HG02623 (cell line): Measurements from ENCODE around the gene ALPK3.

Experiments
- ATAC-seq: cut with Tn5 transposase; IDR thresholded peaks from one replicate; pipeline ENCODE4 v1.9.1; 2021; ENCODE audit warnings: moderate library complexity; ENCODE audit not compliant: unreplicated experiment

ALPK3 gene

GRCh38 chr15:84915606-84915958, 98.4 kb downstream of the ALPK3 start:
- no peak for ATAC-seq

GRCh38 chr15:84917452-84917851, 100.3 kb downstream of the ALPK3 start:
- no peak for ATAC-seq

GRCh38 chr15:84919106-84919667, 102.0 kb downstream of the ALPK3 start:
- no peak for ATAC-seq

- no peak for ATAC-seq
Observed at GRCh38 chr15:84921121-84921520, 104.0 kb downstream of the ALPK3 start.

GRCh38 chr15:84922530-84922929, 105.4 kb downstream of the ALPK3 start:
- no peak for ATAC-seq
